Panc1 (cell line): Measurements from ENCODE around the gene TARS1. TPM values are rescaled to one million over a fixed set of nuclear protein-coding genes. Genes with fewer than 3 reads are reported as not detected.

Experiments used
- ATAC-seq: fragments of 200-7000 bp; cut with Tn5 transposase; 2 replicates; pipeline ENCODE4 v1.9.1; 2020; ENCODE audit warnings: mild to moderate bottlenecking, moderate library complexity
- BruUV-seq: library from RNA; stranded (reverse); fragments of 400-500 nt; replicated peaks from 2 replicates; lab custom pipeline; 2021; lab: Mats Ljungman, UMichigan
- CTCF ChIA-PET: fragments of 300-600 bp; sonication (Branson Sonifier 250); formaldehyde crosslinking; loops from one replicate; lab custom pipeline; 2022; ENCODE audit warnings: antibody characterized with exemption; lab: Charles Lee
- POLR2A ChIA-PET: fragments of 300-600 bp; sonication (Branson Sonifier 250); formaldehyde crosslinking; loops from one replicate; lab custom pipeline; 2022; ENCODE audit warnings: antibody characterized with exemption; lab: Charles Lee
- DNase-seq: peaks from one replicate; pipeline ENCODE4 v3.0.0-alpha.2; 2010; ENCODE audit warnings: low read depth, low spot score
- H3K27ac ChIP-seq: 2 replicates; pipeline ENCODE4 v1.5.1; 2011; ENCODE audit warnings: mild to moderate bottlenecking, low read length, inconsistent platforms
- H3K27me3 ChIP-seq: fragments of 200-500 bp; sonication (Bioruptor generic); 2 replicates; pipeline ENCODE4 v1.6.0; 2014; ENCODE audit warnings: low read length, inconsistent platforms; ENCODE audit not compliant: control insufficient read depth, insufficient read depth
- H3K36me3 ChIP-seq: fragments of 200-500 bp; sonication (Bioruptor generic); 2 replicates; pipeline ENCODE4 v1.5.1; 2014; ENCODE audit warnings: inconsistent platforms, mild to moderate bottlenecking, low read length, moderate library complexity; ENCODE audit not compliant: control insufficient read depth, insufficient read depth
- H3K4me1 ChIP-seq: 2 replicates; pipeline ENCODE4 v1.5.1; 2011; ENCODE audit warnings: inconsistent platforms, mild to moderate bottlenecking, low read length, moderate library complexity; ENCODE audit not compliant: control insufficient read depth, insufficient read depth
- H3K4me3 ChIP-seq, 2 experiments: 2 replicates each; pipeline ENCODE4 v1.5.1; 2011 to 2012; ENCODE audit warnings: low read depth in 2 of 2, low read length in 2 of 2, mild to moderate bottlenecking in 2 of 2, inconsistent platforms in 1 of 2, moderate library complexity in 1 of 2
- H3K9me3 ChIP-seq: fragments of 200-500 bp; sonication (Bioruptor generic); 2 replicates; pipeline ENCODE4 v1.5.1; 2014; ENCODE audit warnings: low read depth, mild to moderate bottlenecking, inconsistent platforms, low read length, moderate library complexity; ENCODE audit not compliant: control insufficient read depth, insufficient read depth
- CTCF ChIP-seq: fragments of 450-650 bp; IDR thresholded peaks from 2 replicates; pipeline ENCODE4 v1.5.1; 2017; ENCODE audit warnings: mild to moderate bottlenecking
- POLR2AphosphoS5 ChIP-seq: IDR thresholded peaks from 2 replicates; pipeline ENCODE4 v1.6.1; 2012; ENCODE audit warnings: mild to moderate bottlenecking, low read depth, low read length, moderate library complexity
- REST ChIP-seq, 2 experiments: IDR thresholded peaks; 2 replicates each; pipeline ENCODE4 v1.6.1; 2011 to 2012; ENCODE audit warnings: low read depth in 2 of 2, control low read depth in 1 of 2, low read length in 1 of 2, mild to moderate bottlenecking in 1 of 2, moderate library complexity in 1 of 2; ENCODE audit not compliant: insufficient read depth in 1 of 2
- SIN3A ChIP-seq: IDR thresholded peaks from 2 replicates; pipeline ENCODE4 v1.6.1; 2012; ENCODE audit warnings: low read depth, mild to moderate bottlenecking, low read length, moderate library complexity, borderline replicate concordance; ENCODE audit not compliant: insufficient read depth
- TCF7L2 ChIP-seq: IDR thresholded peaks from 2 replicates; pipeline ENCODE4 v1.6.1; 2011; ENCODE audit warnings: mild to moderate bottlenecking, low read depth, low read length, inconsistent platforms
- in situ Hi-C: cut with HindIII; loops from 2 replicates; pipeline ENCODE4 v1.10.0; 2016; ENCODE audit warnings: low sequenced_read_pairs, low pct_unique_long_range_greater_than_20kb
- intact Hi-C: fragments of 100-400 bp; cut with micrococcal nuclease; formaldehyde crosslinking; loops from one replicate; pipeline ENCODE4 v1.10.0; 2022; ENCODE audit not compliant: unreplicated experiment
- total RNA-seq: library from RNA; stranded (reverse); gene quantifications from one replicate; pipeline ENCODE4 v1.2.1, GENCODE V29; 2021; ENCODE audit not compliant: unreplicated experiment

The TARS1 gene
- total RNA-seq, 1 experiment from 2014 or later, result 258 TPM

- no TSS peak for BruUV-seq
- Histone ChIP-seq H3K4me1 (no peaks in the 10 kb centered on the region), H3K4me3 (no peak overlapping the region), H3K27ac (no peak overlapping the region), H3K36me3 (no peaks in the 10 kb centered on the region), H3K9me3 (no peaks in the 10 kb centered on the region), H3K27me3 (no peaks in the 10 kb centered on the region)
- ChIA-PET CTCF (no interaction called here), POLR2A (no interaction called here)
- no peak for DNase-seq
- in situ Hi-C loops (no loop called here), intact Hi-C loops (no loop called here)
- TF ChIP-seq SIN3A (no peak), CTCF (no peak), TCF7L2 (no peak), POLR2AphosphoS5 (no peak), REST (IDR thresholded peaks at IDR 0.05; ENCODE audit: insufficient read depth in 1 of 2, low read depth in 2 of 2, low read length in 1 of 2) (no peak)
- no peak for ATAC-seq
These were observed 9.8 kb upstream of the TARS1 start for GRCh38 chr5:33430983-33431382.

GRCh38 chr5:33432656-33433055, 8.1 kb upstream of the TARS1 start:
- BruUV-seq, result no TSS peak
- no peak for DNase-seq
- in situ Hi-C loops, result no loop called here

More at GRCh38 chr5:33432656-33433055, 8.1 kb upstream of the TARS1 start:
- TF ChIP-seq REST (IDR thresholded peaks at IDR 0.05; ENCODE audit: insufficient read depth in 1 of 2, low read depth in 2 of 2, low read length in 1 of 2) (no peak), CTCF (no peak), TCF7L2 (no peak), SIN3A (no peak), POLR2AphosphoS5 (no peak)
- Histone ChIP-seq H3K9me3 (no peaks in the 10 kb centered on the region), H3K4me1 (no peaks in the 10 kb centered on the region), H3K27ac (no peak overlapping the region), H3K36me3 (no peaks in the 10 kb centered on the region), H3K27me3 (no peaks in the 10 kb centered on the region), H3K4me3 (no peak overlapping the region)
- POLR2A ChIA-PET, result no interaction called here
- intact Hi-C loops, result no loop called here
- ATAC-seq, result no peak
- CTCF ChIA-PET, result no interaction called here
